ENCODE results near the gene PLEKHG4B. TPM values are rescaled to one million over a fixed set of nuclear protein-coding genes. Genes with fewer than 3 reads are reported as not detected.

PLEKHG4B gene
- total and polyA plus RNA-seq, 3 experiments from 2014 or later: not detected

GRCh38 chr5:198516-199196 lies 106.7 kb downstream of the PLEKHG4B start:
- POLR2A ChIA-PET: no interaction called here
- no peak overlapping the region for H3K27ac Mint-ChIP-seq
- no peak for DNase-seq
- Histone ChIP-seq H3K27me3 (ENCODE audit: insufficient read depth, low read length, poor library complexity, severe bottlenecking) (no peaks in the 10 kb centered on the region), H3K9me3 (ENCODE audit: low read length) (no peaks in the 10 kb centered on the region), H3K4me1 (ENCODE audit: insufficient read depth, low read length) (no peaks in the 10 kb centered on the region), H3K36me3 (ENCODE audit: insufficient read depth, low read length) (no peaks in the 10 kb centered on the region), H3K27ac (ENCODE audit: low read depth, low read length) (no peak overlapping the region), H3K4me3 (ENCODE audit: low read length) (no peak overlapping the region)
- H3K36me3 Mint-ChIP-seq: peaks cover 0 to 19% (median 4%) of the 10 kb centered on the region in 3 donors
- CTCF ChIA-PET: no interaction called here
- H3K27me3 Mint-ChIP-seq: no peaks in the 10 kb centered on the region
- no peaks in the 10 kb centered on the region for H3K9me3 Mint-ChIP-seq
- H3K4me3 Mint-ChIP-seq: no peak overlapping the region
- H3K4me1 Mint-ChIP-seq: peaks cover 0 to 2% (median 0%) of the 10 kb centered on the region in 3 donors

- Histone ChIP-seq H3K27ac (ENCODE audit: low read depth, low read length) (no peak overlapping the region), H3K4me1 (ENCODE audit: insufficient read depth, low read length) (no peaks in the 10 kb centered on the region), H3K27me3 (ENCODE audit: insufficient read depth, low read length, poor library complexity, severe bottlenecking) (no peaks in the 10 kb centered on the region), H3K36me3 (ENCODE audit: insufficient read depth, low read length) (peaks cover 5% of the 10 kb centered on the region), H3K9me3 (ENCODE audit: low read length) (no peaks in the 10 kb centered on the region), H3K4me3 (ENCODE audit: low read length) (no peak overlapping the region)
- no peaks in the 10 kb centered on the region for H3K9me3 Mint-ChIP-seq
- no peaks in the 10 kb centered on the region for H3K27me3 Mint-ChIP-seq
- POLR2A ChIA-PET: no interaction called here
- DNase-seq: no peak
- no peak overlapping the region for H3K4me3 Mint-ChIP-seq
- H3K4me1 Mint-ChIP-seq: peaks cover 0 to 2% (median 0%) of the 10 kb centered on the region in 3 donors
- H3K27ac Mint-ChIP-seq: peak overlapping the region in 1 of 8 donors; percentile 89
- CTCF ChIA-PET: interaction anchor here (2.1 kb wide), 1 partner anchor 11 kb away, joined by 5 read pairs; no protein-coding TSS in a partner anchor
- H3K36me3 Mint-ChIP-seq: peaks cover 0 to 27% (median 6%) of the 10 kb centered on the region in 3 donors
Measured at GRCh38 chr5:199197-199949, 107.4 kb downstream of the PLEKHG4B start.

GRCh38 chr5:199950-200645 lies 108.1 kb downstream of the PLEKHG4B start:
- no peak overlapping the region for H3K27ac ChIP-seq (ENCODE audit: low read depth, low read length)
- Mint-ChIP-seq H3K9me3 (no peaks in the 10 kb centered on the region), H3K4me3 (no peak overlapping the region), H3K27me3 (no peaks in the 10 kb centered on the region), H3K36me3 (peaks cover 0 to 34% (median 8%) of the 10 kb centered on the region in 3 donors), H3K4me1 (peaks cover 0 to 5% (median 2%) of the 10 kb centered on the region in 3 donors), H3K27ac (peak overlapping the region in 1 of 8 donors; percentile 48)
- H3K27me3 ChIP-seq (ENCODE audit: insufficient read depth, low read length, poor library complexity, severe bottlenecking): no peaks in the 10 kb centered on the region
- POLR2A ChIA-PET: no interaction called here
- peaks cover 12% of the 10 kb centered on the region for H3K36me3 ChIP-seq (ENCODE audit: insufficient read depth, low read length)
- no peaks in the 10 kb centered on the region for H3K4me1 ChIP-seq (ENCODE audit: insufficient read depth, low read length)
- CTCF ChIA-PET: interaction anchor here (2.1 kb wide), 1 partner anchor 12 kb away, joined by 5 read pairs; no protein-coding TSS in a partner anchor
- no peaks in the 10 kb centered on the region for H3K9me3 ChIP-seq (ENCODE audit: low read length)
- no peak for DNase-seq
- no peak overlapping the region for H3K4me3 ChIP-seq (ENCODE audit: low read length)

GRCh38 chr5:200985-201384 lies 109.0 kb downstream of the PLEKHG4B start:
- CTCF ChIA-PET: interaction anchor here (2.1 kb wide), 1 partner anchor 12 kb away, joined by 5 read pairs; no protein-coding TSS in a partner anchor
- H3K36me3 Mint-ChIP-seq: peaks cover 6 to 43% (median 14%) of the 10 kb centered on the region in 3 donors

GRCh38 chr5:201672-202071 lies 109.7 kb downstream of the PLEKHG4B start:
- Mint-ChIP-seq H3K9me3 (no peaks in the 10 kb centered on the region), H3K4me1 (peaks cover 0 to 10% (median 0%) of the 10 kb centered on the region in 3 donors), H3K36me3 (peaks cover 6 to 50% (median 17%) of the 10 kb centered on the region in 3 donors), H3K27me3 (no peaks in the 10 kb centered on the region), H3K27ac (no peak overlapping the region), H3K4me3 (no peak overlapping the region)
- POLR2A ChIA-PET: no interaction called here
- no peak overlapping the region for H3K4me3 ChIP-seq (ENCODE audit: low read length)
- H3K9me3 ChIP-seq (ENCODE audit: low read length): no peaks in the 10 kb centered on the region
- no peaks in the 10 kb centered on the region for H3K4me1 ChIP-seq (ENCODE audit: insufficient read depth, low read length)
- no peak overlapping the region for H3K27ac ChIP-seq (ENCODE audit: low read depth, low read length)
- no peak for DNase-seq
- H3K27me3 ChIP-seq (ENCODE audit: insufficient read depth, low read length, poor library complexity, severe bottlenecking): no peaks in the 10 kb centered on the region
- peaks cover 19% of the 10 kb centered on the region for H3K36me3 ChIP-seq (ENCODE audit: insufficient read depth, low read length)
- CTCF ChIA-PET: interaction anchor here (2.1 kb wide), 1 partner anchor 13 kb away, joined by 5 read pairs; no protein-coding TSS in a partner anchor

More at GRCh38 chr5:200985-201384, 109.0 kb downstream of the PLEKHG4B start:
- no peaks in the 10 kb centered on the region for H3K9me3 Mint-ChIP-seq
- Histone ChIP-seq H3K27ac (ENCODE audit: low read depth, low read length) (no peak overlapping the region), H3K9me3 (ENCODE audit: low read length) (no peaks in the 10 kb centered on the region), H3K4me3 (ENCODE audit: low read length) (no peak overlapping the region), H3K36me3 (ENCODE audit: insufficient read depth, low read length) (peaks cover 19% of the 10 kb centered on the region), H3K4me1 (ENCODE audit: insufficient read depth, low read length) (no peaks in the 10 kb centered on the region), H3K27me3 (ENCODE audit: insufficient read depth, low read length, poor library complexity, severe bottlenecking) (no peaks in the 10 kb centered on the region)
- no peak for DNase-seq
- H3K27ac Mint-ChIP-seq: no peak overlapping the region
- POLR2A ChIA-PET: no interaction called here
- H3K27me3 Mint-ChIP-seq: no peaks in the 10 kb centered on the region
- no peak overlapping the region for H3K4me3 Mint-ChIP-seq
- peaks cover 0 to 10% (median 0%) of the 10 kb centered on the region in 3 donors for H3K4me1 Mint-ChIP-seq

- H3K4me3 ChIP-seq (ENCODE audit: low read length): no peak overlapping the region
- H3K27me3 ChIP-seq (ENCODE audit: insufficient read depth, low read length, poor library complexity, severe bottlenecking): no peaks in the 10 kb centered on the region
- Mint-ChIP-seq H3K27ac (no peak overlapping the region), H3K27me3 (no peaks in the 10 kb centered on the region), H3K36me3 (peaks cover 6 to 65% (median 30%) of the 10 kb centered on the region in 3 donors), H3K9me3 (no peaks in the 10 kb centered on the region), H3K4me1 (peaks cover 6 to 22% (median 14%) of the 10 kb centered on the region in 3 donors), H3K4me3 (no peak overlapping the region)
- peaks cover 25% of the 10 kb centered on the region for H3K36me3 ChIP-seq (ENCODE audit: insufficient read depth, low read length)
- ChIA-PET POLR2A (no interaction called here), CTCF (interaction anchor here (0.9 kb wide), 1 partner anchor 15 kb away, joined by 3 read pairs; no protein-coding TSS in a partner anchor)
- no peak overlapping the region for H3K27ac ChIP-seq (ENCODE audit: low read depth, low read length)
- no peaks in the 10 kb centered on the region for H3K4me1 ChIP-seq (ENCODE audit: insufficient read depth, low read length)
- DNase-seq: no peak
- H3K9me3 ChIP-seq (ENCODE audit: low read length): no peaks in the 10 kb centered on the region
Measured at GRCh38 chr5:203246-203930, 111.4 kb downstream of the PLEKHG4B start.

GRCh38 chr5:204001-204400 lies 112.0 kb downstream of the PLEKHG4B start:
- POLR2A ChIA-PET: no interaction called here
- Histone ChIP-seq H3K4me1 (ENCODE audit: insufficient read depth, low read length) (no peaks in the 10 kb centered on the region), H3K4me3 (ENCODE audit: low read length) (no peak overlapping the region), H3K27ac (ENCODE audit: low read depth, low read length) (no peak overlapping the region), H3K9me3 (ENCODE audit: low read length) (no peaks in the 10 kb centered on the region), H3K36me3 (ENCODE audit: insufficient read depth, low read length) (peaks cover 25% of the 10 kb centered on the region), H3K27me3 (ENCODE audit: insufficient read depth, low read length, poor library complexity, severe bottlenecking) (no peaks in the 10 kb centered on the region)
- peak overlapping the region in 1 of 8 donors; percentile 43 for H3K27ac Mint-ChIP-seq
- H3K4me1 Mint-ChIP-seq: peaks cover 9 to 26% (median 19%) of the 10 kb centered on the region in 3 donors
- peaks cover 6 to 67% (median 30%) of the 10 kb centered on the region in 3 donors for H3K36me3 Mint-ChIP-seq
- CTCF ChIA-PET: interaction anchor here (0.9 kb wide), 1 partner anchor 15 kb away, joined by 3 read pairs; no protein-coding TSS in a partner anchor
- no peak overlapping the region for H3K4me3 Mint-ChIP-seq
- no peaks in the 10 kb centered on the region for H3K27me3 Mint-ChIP-seq
- no peaks in the 10 kb centered on the region for H3K9me3 Mint-ChIP-seq
- DNase-seq: no peak

Measured in CD8-positive, alpha-beta memory T cell (primary cell).